GM21526 (cell line): Measurements from ENCODE around the gene SHLD1.

Source experiments
- ATAC-seq: cut with Tn5 transposase; IDR thresholded peaks from one replicate; pipeline ENCODE4 v1.9.1; 2021; ENCODE audit warnings: moderate library complexity; ENCODE audit not compliant: unreplicated experiment, low FRiP score

SHLD1 gene

GRCh38 chr20:5884465-5885335 is 134.5 kb downstream of the SHLD1 start:
- ATAC-seq: no peak

DNA sequence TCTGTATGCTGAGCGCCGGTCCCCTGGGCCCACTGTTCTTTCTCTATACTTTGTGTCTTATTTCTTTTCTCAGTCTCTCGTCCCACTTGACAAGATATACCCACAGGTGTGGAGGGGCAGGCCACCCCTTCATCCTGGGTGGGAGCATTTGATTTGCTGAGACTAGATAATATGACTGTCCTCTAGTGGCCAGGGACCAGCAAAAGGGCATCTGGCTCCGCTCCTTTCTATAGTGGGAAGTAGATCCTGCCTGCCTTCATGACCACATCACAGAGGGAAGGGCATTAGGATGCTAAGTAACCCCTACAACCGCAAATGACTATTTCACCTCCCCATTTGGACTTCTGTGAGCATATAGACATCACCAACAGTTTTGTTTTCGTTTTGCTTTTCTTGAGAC is 135.7 kb downstream of the SHLD1 start:
- no peak for ATAC-seq

DNA sequence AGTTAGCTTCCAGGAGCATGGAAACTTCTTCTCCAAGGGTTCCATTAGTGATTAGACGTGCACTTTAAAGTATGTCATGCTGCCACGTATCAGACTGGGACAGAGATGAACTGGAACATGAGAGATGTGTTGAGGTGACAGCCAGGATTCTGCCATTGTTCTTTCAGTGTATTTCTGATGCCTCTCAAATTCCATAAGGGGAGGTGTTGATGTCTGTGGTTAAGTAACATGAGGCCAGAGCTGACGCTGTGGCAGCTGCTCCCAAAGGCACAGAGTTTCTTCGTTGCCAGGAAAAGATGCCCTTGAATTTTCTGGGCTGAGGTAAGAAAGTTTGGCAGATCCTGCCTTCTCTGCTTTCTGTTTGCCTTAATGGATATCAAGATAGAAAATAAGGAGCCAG is 136.6 kb downstream of the SHLD1 start:
- no peak for ATAC-seq

GRCh38 chr20:5887386-5887785 is 137.2 kb downstream of the SHLD1 start:
- no peak for ATAC-seq

GRCh38 chr20:5888041-5888440 is 137.8 kb downstream of the SHLD1 start:
- no peak for ATAC-seq

DNA sequence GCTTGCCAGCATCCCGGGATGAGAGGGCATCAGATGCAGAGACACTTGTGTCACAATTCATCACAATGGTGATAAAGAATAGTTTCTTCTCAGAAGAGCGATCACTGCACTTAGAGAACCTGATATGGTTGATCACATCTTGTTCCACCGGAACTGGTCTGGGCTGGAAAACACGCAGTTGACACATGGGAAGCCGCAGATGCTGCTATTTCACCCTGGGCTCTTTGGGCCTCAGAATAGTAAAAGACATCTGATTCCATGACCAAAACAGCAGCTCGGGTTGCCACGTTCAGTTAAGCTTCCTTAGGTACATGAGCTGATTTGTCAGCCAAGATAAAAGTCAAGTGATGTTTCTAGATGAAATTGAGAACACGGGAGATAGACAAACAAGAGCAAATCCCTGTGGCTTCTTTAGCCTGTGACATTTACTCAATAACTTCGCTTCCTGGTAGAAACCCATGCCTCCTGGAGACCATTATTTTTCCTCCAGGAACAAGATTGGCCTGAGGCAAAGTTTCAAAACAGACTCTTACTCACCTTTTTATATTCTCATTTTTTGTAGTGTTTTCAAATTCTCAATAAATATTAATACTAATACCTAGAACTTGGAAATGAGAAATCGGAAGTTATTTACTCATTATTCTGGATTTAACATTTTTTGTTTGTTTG is 140.7 kb downstream of the SHLD1 start:
- no peak for ATAC-seq

DNA sequence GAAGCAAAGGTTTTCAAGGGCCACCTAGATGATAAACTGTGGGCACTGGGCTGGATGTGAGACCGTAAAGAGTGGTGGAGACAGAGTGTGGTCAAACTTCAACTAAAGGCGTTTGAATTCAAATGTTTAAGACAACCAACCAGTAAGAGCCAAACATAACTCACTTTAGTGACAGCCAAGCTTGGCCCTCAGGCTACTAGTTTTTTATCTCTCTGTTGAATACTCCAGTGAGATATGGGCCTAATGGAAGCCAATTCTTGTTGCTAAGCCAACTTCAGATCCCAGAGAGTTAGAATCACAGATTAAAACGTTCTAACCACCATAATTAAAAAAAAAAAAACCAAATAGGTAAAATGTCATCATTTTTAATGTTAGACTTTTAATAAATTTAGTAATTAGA is 142.9 kb downstream of the SHLD1 start:
- no peak for ATAC-seq

DNA sequence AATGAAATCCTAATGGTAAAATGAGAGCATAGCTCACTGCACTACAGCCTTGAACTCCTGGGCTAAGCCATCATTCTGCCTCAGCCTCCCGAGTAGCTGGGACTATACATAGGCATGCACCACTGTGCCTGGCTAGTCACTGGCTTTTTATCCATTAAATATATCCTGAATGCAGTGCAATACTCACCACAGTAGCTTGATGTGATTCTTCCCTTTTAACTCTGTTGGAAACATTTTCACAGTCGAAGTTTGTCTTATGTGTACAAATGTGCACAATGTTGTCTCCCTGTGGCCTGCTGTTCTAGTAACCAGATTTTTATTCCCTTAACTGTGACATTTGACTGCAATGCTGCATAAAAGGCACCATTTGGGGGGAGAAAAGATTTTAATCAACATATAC is 143.4 kb downstream of the SHLD1 start:
- no peak for ATAC-seq

DNA sequence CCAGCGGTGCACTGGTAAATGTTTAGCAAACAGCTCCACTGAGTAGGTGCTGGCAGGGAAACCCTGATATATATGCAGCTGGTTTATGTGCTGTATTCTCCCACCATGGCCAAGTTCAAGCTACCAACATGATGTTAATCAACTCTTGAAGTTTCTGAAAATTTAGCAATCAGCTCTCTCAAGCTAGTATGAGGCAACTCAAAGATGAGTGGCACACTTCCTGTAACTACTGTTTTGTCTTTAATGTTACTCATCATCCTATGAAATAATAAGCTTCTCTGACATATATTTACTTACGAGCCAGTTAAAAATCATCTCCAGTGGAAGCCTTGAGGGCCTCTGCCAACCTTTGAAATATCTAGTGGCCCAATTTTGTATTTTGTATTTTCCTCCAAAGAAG is 145.4 kb downstream of the SHLD1 start:
- ATAC-seq: no peak

DNA sequence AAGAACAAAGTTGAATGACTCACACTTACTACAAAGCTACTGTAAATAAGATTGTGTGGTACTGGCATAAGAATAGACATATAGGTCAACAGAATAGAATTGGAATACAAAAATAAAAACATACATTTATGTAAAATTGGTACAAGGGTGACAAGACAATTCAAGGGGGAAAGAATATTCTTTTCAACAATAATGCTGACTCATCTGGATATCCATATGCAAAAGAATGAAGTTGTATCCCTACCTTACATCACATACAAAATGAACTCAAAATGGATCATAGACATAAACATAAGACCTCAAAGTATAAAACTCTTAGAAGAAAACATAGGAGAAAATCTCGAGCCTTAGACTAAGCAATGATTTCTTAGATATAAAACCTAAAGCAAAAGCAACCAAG is 149.2 kb downstream of the SHLD1 start:
- no peak for ATAC-seq

DNA sequence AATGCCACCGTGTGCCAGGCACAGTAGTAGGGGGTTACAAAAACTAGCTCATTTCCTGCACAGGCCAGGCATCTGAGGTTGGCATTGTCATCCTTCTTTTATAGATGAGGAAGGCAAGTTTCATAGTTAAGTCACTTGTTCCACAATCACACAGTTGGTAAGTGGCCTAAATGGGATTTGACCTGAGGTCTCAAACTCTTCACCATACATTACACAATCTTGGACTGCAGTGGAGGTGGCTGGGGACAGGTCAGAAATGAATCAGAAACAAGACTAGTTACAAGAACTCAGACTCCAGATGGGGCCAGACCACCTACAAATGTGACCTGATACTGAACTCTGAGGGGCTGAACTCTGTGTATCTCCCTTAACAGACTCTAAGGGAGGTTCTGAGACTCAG is 150.7 kb downstream of the SHLD1 start:
- ATAC-seq: no peak

DNA sequence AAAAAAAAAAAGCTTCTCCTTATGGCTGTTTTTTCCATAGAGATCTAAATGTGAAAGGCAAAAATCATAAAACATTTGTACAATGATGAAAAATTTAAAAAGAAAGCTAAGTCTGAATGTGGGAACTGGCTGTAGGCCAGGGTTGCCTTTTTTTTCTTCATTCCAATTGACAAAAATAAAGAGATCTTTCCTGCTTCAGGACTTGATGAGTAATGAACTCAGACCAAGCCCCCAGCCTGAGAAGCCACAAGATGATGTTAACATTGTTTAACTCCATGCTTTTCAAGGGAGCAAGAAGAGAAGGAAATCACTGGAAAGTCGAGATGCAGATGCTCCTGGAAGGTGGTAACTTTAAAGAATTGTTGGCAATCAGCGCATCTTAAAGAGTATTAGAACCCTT is 158.8 kb downstream of the SHLD1 start:
- no peak for ATAC-seq

DNA sequence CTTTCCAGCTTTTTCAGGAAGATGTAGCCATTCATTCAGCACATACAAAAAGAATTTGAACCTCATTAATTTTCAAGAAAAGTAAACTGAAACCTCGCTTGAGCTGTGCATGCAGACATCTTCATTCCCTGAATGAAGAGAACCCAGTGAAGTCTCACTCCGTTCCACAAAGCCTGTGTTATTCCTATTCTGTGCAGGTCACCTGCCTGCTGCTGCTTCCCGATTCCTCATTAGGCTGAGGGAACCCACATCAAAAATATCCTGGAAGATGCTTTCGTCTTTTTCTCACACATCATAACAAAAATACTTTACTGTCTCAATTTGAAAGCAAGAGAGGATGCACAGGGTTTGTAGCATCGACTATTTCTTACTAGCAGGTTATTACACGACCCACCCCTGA is 160.0 kb downstream of the SHLD1 start:
- no peak for ATAC-seq

DNA sequence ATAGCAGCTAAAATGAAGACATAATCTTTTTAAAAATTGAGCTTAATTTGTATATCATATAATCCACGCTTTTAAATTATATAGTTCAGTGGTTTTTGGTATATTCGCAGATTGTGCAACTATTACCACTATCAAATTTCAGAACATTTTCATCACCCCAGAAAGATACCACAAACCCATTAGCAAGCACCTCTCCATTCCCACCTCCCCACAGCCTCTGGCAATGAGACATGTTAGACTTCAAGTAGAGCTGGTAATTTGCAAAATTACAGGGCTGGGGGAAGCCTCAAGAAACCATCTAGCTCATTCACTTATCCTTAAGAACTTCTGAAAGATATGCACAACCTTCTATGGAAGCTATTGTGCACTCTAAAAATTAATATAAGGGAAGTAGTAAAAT is 163.0 kb downstream of the SHLD1 start:
- no peak for ATAC-seq
